B cell (primary cell): Measurements from ENCODE around the gene VLDLR.

Source experiments
- EZH2 ChIP-seq: IDR thresholded peaks from 2 replicates; pipeline ENCODE4 v1.6.1; 2012; ENCODE audit warnings: borderline replicate concordance, low read depth, mild to moderate bottlenecking, moderate library complexity, low read length; ENCODE audit not compliant: insufficient read depth, poor library complexity, severe bottlenecking
- TF ChIP-seq, protein P1 (sequence below): fragments of 200-600 bp; IDR thresholded peaks from one replicate; pipeline ENCODE4 v1.8.0; 2022; ENCODE audit warnings: antibody characterized with exemption, mild to moderate bottlenecking

DNA sequence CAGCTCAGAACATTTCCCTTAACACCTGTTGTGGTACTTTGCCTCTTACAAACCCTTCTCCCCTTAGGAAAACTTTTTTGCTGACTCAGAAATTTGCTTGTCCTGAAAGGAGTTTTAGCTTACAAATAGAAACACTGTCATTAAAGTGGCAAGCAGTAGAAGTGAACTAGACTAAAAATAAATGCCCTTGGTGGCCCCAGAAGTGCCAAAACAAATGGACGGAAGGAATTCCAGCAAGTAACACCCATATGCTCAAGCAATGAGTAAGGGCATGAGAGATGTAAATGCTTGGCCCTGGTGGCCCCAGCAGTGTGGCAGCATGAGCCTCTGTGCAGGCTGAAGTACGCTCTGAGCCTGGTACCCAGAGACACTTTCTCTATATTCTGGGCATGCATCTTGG is 8.6 kb downstream of the VLDLR start:
- TF ChIP-seq EZH2, result no peak
- TF ChIP-seq, protein P1, sequence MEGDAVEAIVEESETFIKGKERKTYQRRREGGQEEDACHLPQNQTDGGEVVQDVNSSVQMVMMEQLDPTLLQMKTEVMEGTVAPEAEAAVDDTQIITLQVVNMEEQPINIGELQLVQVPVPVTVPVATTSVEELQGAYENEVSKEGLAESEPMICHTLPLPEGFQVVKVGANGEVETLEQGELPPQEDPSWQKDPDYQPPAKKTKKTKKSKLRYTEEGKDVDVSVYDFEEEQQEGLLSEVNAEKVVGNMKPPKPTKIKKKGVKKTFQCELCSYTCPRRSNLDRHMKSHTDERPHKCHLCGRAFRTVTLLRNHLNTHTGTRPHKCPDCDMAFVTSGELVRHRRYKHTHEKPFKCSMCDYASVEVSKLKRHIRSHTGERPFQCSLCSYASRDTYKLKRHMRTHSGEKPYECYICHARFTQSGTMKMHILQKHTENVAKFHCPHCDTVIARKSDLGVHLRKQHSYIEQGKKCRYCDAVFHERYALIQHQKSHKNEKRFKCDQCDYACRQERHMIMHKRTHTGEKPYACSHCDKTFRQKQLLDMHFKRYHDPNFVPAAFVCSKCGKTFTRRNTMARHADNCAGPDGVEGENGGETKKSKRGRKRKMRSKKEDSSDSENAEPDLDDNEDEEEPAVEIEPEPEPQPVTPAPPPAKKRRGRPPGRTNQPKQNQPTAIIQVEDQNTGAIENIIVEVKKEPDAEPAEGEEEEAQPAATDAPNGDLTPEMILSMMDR, result no peak
